Activated T-cell treated with anti-CD3 and anti-CD28 coated beads, Interleukin-2, amount 50 U/mL, for 24 hours (primary cell): ENCODE data around the gene EIF5B.
A peak's percentile ranks its signal among the peaks of the same experiment; 100 is the strongest.

Source experiments
- DNase-seq: peaks from one replicate; pipeline ENCODE4 v3.0.0-alpha.2; 2020
- H3K27ac Mint-ChIP-seq: 2 replicates; pipeline ENCODE4 v1.8.0; 2020; ENCODE audit warnings: mild to moderate bottlenecking, mixed read lengths
- H3K27me3 Mint-ChIP-seq: 2 replicates; pipeline ENCODE4 v1.8.0; 2020; ENCODE audit warnings: mixed read lengths
- H3K36me3 Mint-ChIP-seq: 2 replicates; pipeline ENCODE4 v1.8.0; 2020; ENCODE audit warnings: low read depth, mixed read lengths
- H3K4me1 Mint-ChIP-seq: 2 replicates; pipeline ENCODE4 v1.8.0; 2020; ENCODE audit warnings: low read depth, mixed read lengths
- H3K4me3 Mint-ChIP-seq: 2 replicates; pipeline ENCODE4 v1.8.0; 2020; ENCODE audit warnings: mild to moderate bottlenecking, moderate library complexity, mixed read lengths
- H3K9me3 Mint-ChIP-seq: 2 replicates; pipeline ENCODE4 v1.8.0; 2020; ENCODE audit warnings: mixed read lengths

The EIF5B gene

DNA sequence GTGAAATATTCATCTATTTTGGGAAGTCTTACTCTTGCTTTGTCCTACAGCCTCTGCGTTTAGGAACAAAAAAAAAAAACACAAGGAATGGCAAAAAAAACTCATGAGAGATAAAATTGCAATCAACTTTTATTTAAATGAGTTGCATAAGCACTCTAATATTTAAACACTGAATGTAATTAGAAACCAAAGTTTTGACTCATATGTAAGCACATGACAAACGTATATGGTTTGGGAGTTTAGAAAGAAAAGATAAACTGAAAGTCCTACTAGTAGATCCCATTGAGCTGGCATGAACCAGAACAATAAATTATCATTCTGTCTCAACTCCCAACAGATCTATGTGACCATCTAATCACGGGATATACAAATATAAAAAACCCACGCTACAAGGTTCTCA lies 107.9 kb downstream of the EIF5B start:
- no peaks in the 10 kb centered on the region for H3K9me3 Mint-ChIP-seq
- peaks cover 57% of the 10 kb centered on the region for H3K36me3 Mint-ChIP-seq
- H3K27ac Mint-ChIP-seq = peak overlapping the region; percentile 29
- peaks cover 21% of the 10 kb centered on the region for H3K4me1 Mint-ChIP-seq
- no peak overlapping the region for H3K4me3 Mint-ChIP-seq
- DNase-seq = no peak
- H3K27me3 Mint-ChIP-seq = no peaks in the 10 kb centered on the region

DNA sequence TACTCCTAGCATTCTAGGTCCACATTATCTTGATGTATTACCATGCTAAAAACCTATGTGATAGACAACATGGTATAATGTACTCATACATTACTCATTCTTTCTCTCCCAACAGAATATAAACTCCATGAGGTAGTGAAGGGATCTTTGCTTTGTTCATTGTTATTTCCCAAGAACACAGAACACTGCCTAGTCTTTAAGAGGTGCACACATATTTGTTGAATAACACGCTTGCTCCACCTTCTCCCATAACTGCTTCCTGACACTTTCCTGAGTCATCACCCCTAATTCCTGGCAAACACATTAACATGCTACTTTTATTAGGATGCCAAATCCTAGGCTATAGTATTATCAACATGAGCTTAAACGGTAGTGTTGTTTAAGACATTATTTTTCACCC lies 111.4 kb downstream of the EIF5B start:
- no peak for DNase-seq
- Mint-ChIP-seq H3K4me3 (no peak overlapping the region), H3K4me1 (peaks cover 29% of the 10 kb centered on the region), H3K27ac (no peak overlapping the region), H3K36me3 (peaks cover 67% of the 10 kb centered on the region), H3K9me3 (no peaks in the 10 kb centered on the region), H3K27me3 (no peaks in the 10 kb centered on the region)

DNA sequence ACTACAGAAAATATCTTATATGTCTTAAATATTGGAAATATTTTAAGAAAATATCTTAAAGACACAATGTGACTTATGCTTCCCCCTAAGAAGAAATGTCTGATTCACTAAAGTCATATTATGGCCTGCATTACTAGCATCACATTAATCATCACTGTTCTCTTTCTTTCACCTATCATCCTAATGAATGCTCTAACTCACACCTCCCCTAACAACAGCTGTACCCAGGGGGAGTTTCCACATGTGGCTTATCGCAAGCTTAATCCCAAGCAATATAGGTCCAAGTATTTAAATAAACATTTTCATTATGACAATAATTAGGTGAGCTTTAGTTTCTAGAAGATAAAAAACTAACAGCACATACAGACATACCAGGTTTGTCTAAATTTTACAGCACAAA lies 113.0 kb downstream of the EIF5B start:
- H3K36me3 Mint-ChIP-seq = peaks cover 77% of the 10 kb centered on the region
- H3K4me3 Mint-ChIP-seq = no peak overlapping the region
- no peak for DNase-seq
- H3K27me3 Mint-ChIP-seq = no peaks in the 10 kb centered on the region
- H3K27ac Mint-ChIP-seq = no peak overlapping the region
- H3K4me1 Mint-ChIP-seq = peaks cover 20% of the 10 kb centered on the region
- H3K9me3 Mint-ChIP-seq = no peaks in the 10 kb centered on the region
